SK-N-SH (cell line): ENCODE data around the gene PTPMT1.
"Not testable (repeated sequence)": the region's sequence is repeated elsewhere in the genome, so short reads cannot be mapped to it uniquely, and the experiment has no call there.

Experiments
- CTCF ChIP-seq: fragments of 200-600 bp; sonication (generic); IDR thresholded peaks from 2 replicates; pipeline ENCODE4 v1.6.1; 2017; ENCODE audit warnings: antibody characterized with exemption, mild to moderate bottlenecking, moderate library complexity
- EP300 ChIP-seq, 2 experiments: IDR thresholded peaks; 2 replicates each; pipeline versions ENCODE4 v1.4.0 to v1.6.1; 2012; ENCODE audit warnings: borderline replicate concordance in 1 of 2, low read depth in 1 of 2, low read length in 1 of 2
- JUND ChIP-seq: IDR thresholded peaks from 2 replicates; pipeline ENCODE4 v1.4.0; 2012
- NRF1 ChIP-seq: IDR thresholded peaks from 2 replicates; pipeline ENCODE4 v1.6.1; 2012; ENCODE audit warnings: low read depth, mild to moderate bottlenecking, low read length
- REST ChIP-seq: IDR thresholded peaks from 2 replicates; pipeline ENCODE4 v1.6.1; 2012; ENCODE audit warnings: mild to moderate bottlenecking, low read depth, low read length, moderate library complexity
- SIN3A ChIP-seq: IDR thresholded peaks from 2 replicates; pipeline ENCODE4 v1.6.1; 2012; ENCODE audit warnings: low read depth, mild to moderate bottlenecking, low read length, moderate library complexity, borderline replicate concordance
- SMC3 ChIP-seq: IDR thresholded peaks from 2 replicates; pipeline ENCODE4 v1.6.1; 2012; ENCODE audit warnings: low read depth, low read length, improper control_type of control experiment
- TAF1 ChIP-seq: IDR thresholded peaks from 2 replicates; pipeline ENCODE4 v1.6.1; 2012; ENCODE audit warnings: low read depth, mild to moderate bottlenecking, low read length, moderate library complexity, borderline replicate concordance
- TCF12 ChIP-seq: IDR thresholded peaks from 2 replicates; pipeline ENCODE4 v1.4.0; 2012
- USF2 ChIP-seq: fragments of 150-350 bp; IDR thresholded peaks from 2 replicates; pipeline ENCODE4 v1.6.1; 2017; ENCODE audit warnings: antibody characterized with exemption, low read length, low read depth, borderline replicate concordance
- YY1 ChIP-seq: IDR thresholded peaks from 2 replicates; pipeline ENCODE4 v1.4.0; 2012; ENCODE audit warnings: low read depth, mild to moderate bottlenecking

GRCh38 chr11:47530721-47531120, 34.7 kb upstream of the PTPMT1 start:
- not testable (repeated sequence) for TF ChIP-seq EP300 (IDR thresholded peaks at IDR 0.05; ENCODE audit: borderline replicate concordance in 1 of 2, low read depth in 1 of 2, low read length in 1 of 2); TCF12; CTCF; YY1; SMC3; USF2; SIN3A; JUND; REST; NRF1; TAF1
